ENCODE results near the gene RSPH3.
"Not testable (repeated sequence)": the region's sequence is repeated elsewhere in the genome, so short reads cannot be mapped to it uniquely, and the experiment has no call there.

RSPH3 gene

DNA sequence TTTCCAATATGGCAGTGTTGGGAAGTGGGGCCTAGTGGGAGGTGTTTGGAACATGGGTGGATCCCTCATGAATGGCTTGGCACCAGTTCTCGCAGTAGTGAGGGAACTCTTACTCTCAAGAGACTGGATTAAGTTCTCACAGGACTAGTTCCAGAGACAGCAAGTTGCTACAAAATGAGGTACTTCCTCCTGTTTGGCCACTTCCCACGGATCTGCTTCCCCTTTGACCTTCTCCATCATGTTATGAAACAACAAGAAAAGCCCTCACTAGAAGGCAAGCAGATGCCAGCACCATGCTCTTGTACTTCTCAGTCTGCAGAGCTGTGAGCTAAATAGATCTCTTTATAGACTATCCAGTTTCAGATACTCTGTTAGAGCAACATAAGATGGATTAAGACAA lies 3.1 kb downstream of the RSPH3 start:
- Histone ChIP-seq H3K9ac (ENCODE audit: low read length) (no peak overlapping the region), H3K27ac (ENCODE audit: low read length) (no peak overlapping the region), H3K27me3 (ENCODE audit: control insufficient read depth, insufficient read depth, low read length) (no peaks in the 10 kb centered on the region), H3K4me3 (ENCODE audit: low read length) (no peak overlapping the region), H3K4me1 (ENCODE audit: control insufficient read depth, low read depth, low read length) (peaks cover 6% of the 10 kb centered on the region), H3K9me3 (ENCODE audit: control insufficient read depth, low read depth, low read length) (no peaks in the 10 kb centered on the region), H3K36me3 (ENCODE audit: control insufficient read depth, low read depth, low read length) (no peaks in the 10 kb centered on the region)

GRCh38 chr6:158993639-158994038 lies 6.4 kb downstream of the RSPH3 start:
- H3K9me3 ChIP-seq (ENCODE audit: control insufficient read depth, low read depth, low read length), result no peaks in the 10 kb centered on the region
- no peaks in the 10 kb centered on the region for H3K27me3 ChIP-seq (ENCODE audit: control insufficient read depth, insufficient read depth, low read length)
- H3K4me1 ChIP-seq (ENCODE audit: control insufficient read depth, low read depth, low read length), result no peaks in the 10 kb centered on the region
- H3K27ac ChIP-seq (ENCODE audit: low read length), result no peak overlapping the region
- no peaks in the 10 kb centered on the region for H3K36me3 ChIP-seq (ENCODE audit: control insufficient read depth, low read depth, low read length)
- no peak overlapping the region for H3K4me3 ChIP-seq (ENCODE audit: low read length)
- H3K9ac ChIP-seq (ENCODE audit: low read length), result no peak overlapping the region

GRCh38 chr6:158991017-158991723 lies 8.8 kb downstream of the RSPH3 start:
- H3K4me1 ChIP-seq (ENCODE audit: control insufficient read depth, low read depth, low read length), result no peaks in the 10 kb centered on the region
- no peak overlapping the region for H3K4me3 ChIP-seq (ENCODE audit: low read length)
- no peak overlapping the region for H3K27ac ChIP-seq (ENCODE audit: low read length)
- no peaks in the 10 kb centered on the region for H3K9me3 ChIP-seq (ENCODE audit: control insufficient read depth, low read depth, low read length)
- H3K27me3 ChIP-seq (ENCODE audit: control insufficient read depth, insufficient read depth, low read length), result no peaks in the 10 kb centered on the region
- no peaks in the 10 kb centered on the region for H3K36me3 ChIP-seq (ENCODE audit: control insufficient read depth, low read depth, low read length)
- H3K9ac ChIP-seq (ENCODE audit: low read length), result no peak overlapping the region

GRCh38 chr6:158989711-158990110 lies 10.3 kb downstream of the RSPH3 start:
- H3K9ac ChIP-seq (ENCODE audit: low read length); H3K27me3 ChIP-seq (ENCODE audit: control insufficient read depth, insufficient read depth, low read length); H3K27ac ChIP-seq (ENCODE audit: low read length); H3K9me3 ChIP-seq (ENCODE audit: control insufficient read depth, low read depth, low read length); H3K4me1 ChIP-seq (ENCODE audit: control insufficient read depth, low read depth, low read length); H3K4me3 ChIP-seq (ENCODE audit: low read length); H3K36me3 ChIP-seq (ENCODE audit: control insufficient read depth, low read depth, low read length): not testable (repeated sequence)

DNA sequence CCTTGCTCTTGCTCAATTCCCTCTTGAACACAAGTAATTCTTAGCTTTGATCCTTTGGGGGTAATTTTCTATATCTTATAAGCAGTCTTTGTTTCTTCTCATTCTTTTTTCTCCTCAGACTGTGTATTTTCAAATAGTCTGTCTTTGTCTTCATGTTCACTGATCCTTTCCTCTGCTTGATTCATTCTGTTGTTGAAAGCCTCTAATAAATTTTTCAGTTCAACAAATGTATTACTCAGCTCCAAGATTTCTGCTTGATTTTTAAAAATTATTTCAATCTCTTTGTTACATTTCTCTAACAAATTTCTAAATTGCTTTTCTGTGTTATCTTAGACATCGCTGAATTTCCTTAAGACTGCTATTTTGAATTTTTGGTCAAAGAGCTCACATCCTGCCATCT lies 11.5 kb downstream of the RSPH3 start:
- Histone ChIP-seq H3K9me3 (ENCODE audit: control insufficient read depth, low read depth, low read length) (no peaks in the 10 kb centered on the region), H3K4me1 (ENCODE audit: control insufficient read depth, low read depth, low read length) (no peaks in the 10 kb centered on the region), H3K4me3 (ENCODE audit: low read length) (no peak overlapping the region), H3K27ac (ENCODE audit: low read length) (no peak overlapping the region), H3K9ac (ENCODE audit: low read length) (no peak overlapping the region), H3K27me3 (ENCODE audit: control insufficient read depth, insufficient read depth, low read length) (no peaks in the 10 kb centered on the region), H3K36me3 (ENCODE audit: control insufficient read depth, low read depth, low read length) (no peaks in the 10 kb centered on the region)

GRCh38 chr6:158987657-158988056 lies 12.3 kb downstream of the RSPH3 start:
- Histone ChIP-seq H3K4me3 (ENCODE audit: low read length) (no peak overlapping the region), H3K27ac (ENCODE audit: low read length) (no peak overlapping the region), H3K9ac (ENCODE audit: low read length) (no peak overlapping the region), H3K36me3 (ENCODE audit: control insufficient read depth, low read depth, low read length) (no peaks in the 10 kb centered on the region), H3K4me1 (ENCODE audit: control insufficient read depth, low read depth, low read length) (no peaks in the 10 kb centered on the region), H3K9me3 (ENCODE audit: control insufficient read depth, low read depth, low read length) (no peaks in the 10 kb centered on the region), H3K27me3 (ENCODE audit: control insufficient read depth, insufficient read depth, low read length) (no peaks in the 10 kb centered on the region)

DNA sequence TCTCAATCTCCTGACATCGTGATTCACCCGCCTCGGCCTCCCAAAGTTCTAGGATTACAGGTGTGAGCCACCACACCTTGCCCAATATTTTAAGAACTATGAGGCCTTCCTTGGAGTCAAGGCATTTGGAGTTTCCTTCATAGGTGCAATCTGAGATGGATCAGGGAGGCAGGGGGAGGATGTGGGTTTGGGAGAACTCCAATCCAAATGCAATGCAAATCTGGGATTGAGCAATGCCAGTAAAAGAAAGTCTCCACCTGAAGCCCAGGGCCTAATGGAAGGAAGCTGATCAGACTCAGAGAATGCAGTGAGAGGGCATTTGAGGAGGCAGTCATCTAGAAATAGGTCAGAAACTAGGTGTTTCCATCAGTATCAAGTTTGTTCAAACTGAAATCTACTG lies 21.2 kb downstream of the RSPH3 start:
- no peaks in the 10 kb centered on the region for H3K27me3 ChIP-seq (ENCODE audit: control insufficient read depth, insufficient read depth, low read length)
- no peak overlapping the region for H3K9ac ChIP-seq (ENCODE audit: low read length)

DNA sequence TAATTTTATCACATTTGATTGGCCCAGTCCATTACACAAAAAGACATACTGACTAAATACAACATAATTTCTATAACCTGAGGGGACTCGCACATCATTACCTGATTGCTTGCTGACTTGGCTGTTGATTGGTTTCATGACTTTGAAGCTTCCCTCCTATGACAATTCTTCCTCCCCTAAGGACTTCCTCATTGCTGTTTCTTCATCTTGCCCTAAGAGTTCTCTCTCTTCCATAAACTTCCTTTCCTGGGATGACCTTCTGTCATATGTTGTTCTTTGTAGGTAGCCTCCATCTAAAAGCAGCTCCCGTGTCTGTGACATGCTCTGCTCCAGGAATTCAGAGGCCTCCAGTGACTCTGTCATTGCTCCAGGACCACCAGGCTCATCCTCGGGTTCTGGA lies 22.6 kb downstream of the RSPH3 start:
- no peaks in the 10 kb centered on the region for H3K27me3 ChIP-seq (ENCODE audit: control insufficient read depth, insufficient read depth, low read length)
- no peaks in the 10 kb centered on the region for H3K4me1 ChIP-seq (ENCODE audit: control insufficient read depth, low read depth, low read length)
- H3K36me3 ChIP-seq (ENCODE audit: control insufficient read depth, low read depth, low read length), result no peaks in the 10 kb centered on the region
- no peak overlapping the region for H3K27ac ChIP-seq (ENCODE audit: low read length)
- no peak overlapping the region for H3K4me3 ChIP-seq (ENCODE audit: low read length)
- no peaks in the 10 kb centered on the region for H3K9me3 ChIP-seq (ENCODE audit: control insufficient read depth, low read depth, low read length)
- no peak overlapping the region for H3K9ac ChIP-seq (ENCODE audit: low read length)

More for the DNA sequence above, 21.2 kb downstream of the RSPH3 start:
- no peaks in the 10 kb centered on the region for H3K9me3 ChIP-seq (ENCODE audit: control insufficient read depth, low read depth, low read length)
- H3K36me3 ChIP-seq (ENCODE audit: control insufficient read depth, low read depth, low read length), result no peaks in the 10 kb centered on the region
- H3K4me1 ChIP-seq (ENCODE audit: control insufficient read depth, low read depth, low read length), result no peaks in the 10 kb centered on the region
- H3K4me3 ChIP-seq (ENCODE audit: low read length), result no peak overlapping the region
- no peak overlapping the region for H3K27ac ChIP-seq (ENCODE audit: low read length)

- Histone ChIP-seq H3K27me3 (ENCODE audit: control insufficient read depth, insufficient read depth, low read length) (no peaks in the 10 kb centered on the region), H3K4me3 (ENCODE audit: low read length) (no peak overlapping the region), H3K4me1 (ENCODE audit: control insufficient read depth, low read depth, low read length) (peaks cover 4% of the 10 kb centered on the region), H3K9me3 (ENCODE audit: control insufficient read depth, low read depth, low read length) (peaks cover 8% of the 10 kb centered on the region), H3K36me3 (ENCODE audit: control insufficient read depth, low read depth, low read length) (no peaks in the 10 kb centered on the region), H3K27ac (ENCODE audit: low read length) (no peak overlapping the region), H3K9ac (ENCODE audit: low read length) (no peak overlapping the region)
Observed at GRCh38 chr6:158972241-158973233, 27.5 kb downstream of the RSPH3 start.

GRCh38 chr6:158970640-158971275 lies 29.2 kb downstream of the RSPH3 start:
- Histone ChIP-seq H3K4me3 (ENCODE audit: low read length) (no peak overlapping the region), H3K4me1 (ENCODE audit: control insufficient read depth, low read depth, low read length) (peaks cover 4% of the 10 kb centered on the region), H3K27ac (ENCODE audit: low read length) (no peak overlapping the region), H3K9me3 (ENCODE audit: control insufficient read depth, low read depth, low read length) (peaks cover 8% of the 10 kb centered on the region), H3K9ac (ENCODE audit: low read length) (no peak overlapping the region), H3K27me3 (ENCODE audit: control insufficient read depth, insufficient read depth, low read length) (no peaks in the 10 kb centered on the region), H3K36me3 (ENCODE audit: control insufficient read depth, low read depth, low read length) (no peaks in the 10 kb centered on the region)

DNA sequence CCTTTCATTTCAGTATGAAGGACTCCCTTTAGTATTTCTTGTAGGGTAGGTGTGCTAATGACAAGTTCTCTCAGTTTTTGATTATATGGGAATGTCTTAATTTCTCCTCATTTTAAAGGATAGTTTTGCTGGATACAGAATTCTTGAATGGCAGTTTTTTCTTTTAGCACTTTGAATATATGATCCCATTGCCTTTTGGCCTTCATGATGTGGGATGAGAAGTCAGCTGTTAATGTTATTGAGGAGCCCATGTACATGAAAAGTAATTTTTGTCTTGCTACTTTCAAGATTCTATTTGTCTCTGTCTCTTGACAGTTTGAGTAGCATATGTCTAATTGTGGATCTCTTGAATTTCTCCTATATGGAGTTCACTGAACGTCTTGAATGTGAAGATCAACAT lies 30.9 kb downstream of the RSPH3 start:
- H3K9me3 ChIP-seq (ENCODE audit: control insufficient read depth, low read depth, low read length), result peaks cover 8% of the 10 kb centered on the region
- no peak overlapping the region for H3K4me3 ChIP-seq (ENCODE audit: low read length)
- peaks cover 4% of the 10 kb centered on the region for H3K4me1 ChIP-seq (ENCODE audit: control insufficient read depth, low read depth, low read length)
- no peak overlapping the region for H3K27ac ChIP-seq (ENCODE audit: low read length)
- H3K9ac ChIP-seq (ENCODE audit: low read length), result no peak overlapping the region
- H3K36me3 ChIP-seq (ENCODE audit: control insufficient read depth, low read depth, low read length), result no peaks in the 10 kb centered on the region
- no peaks in the 10 kb centered on the region for H3K27me3 ChIP-seq (ENCODE audit: control insufficient read depth, insufficient read depth, low read length)
